IMR-90 (cell line): ENCODE measurements around the gene ARF1. TPM values are rescaled to one million over a fixed set of nuclear protein-coding genes. Genes with fewer than 3 reads are reported as not detected.

ENCODE experiments used
- ATAC-seq: fragments of 200-7000 bp; cut with Tn5 transposase; 2 replicates; pipeline ENCODE4 v1.9.1; 2020; ENCODE audit warnings: low read depth, mild to moderate bottlenecking, moderate library complexity
- BruUV-seq: library from RNA; stranded (reverse); fragments of 400-500 nt; replicated peaks from 2 replicates; lab custom pipeline; 2021; lab: Mats Ljungman, UMichigan
- CTCF ChIA-PET: fragments of 300-600 bp; formaldehyde crosslinking; extraction: SDS; loops from one replicate; lab custom pipeline; 2021; ENCODE audit warnings: antibody characterized with exemption; lab: Yijun Ruan, JAX
- POLR2A ChIA-PET: fragments of 300-600 bp; sonication (Branson Sonifier 250); formaldehyde crosslinking; loops from one replicate; lab custom pipeline; 2022; ENCODE audit warnings: antibody characterized with exemption; ENCODE audit not compliant: unreplicated experiment; lab: Charles Lee
- DNase-seq: peaks from one replicate; pipeline ENCODE4 v3.0.0; 2013
- H2AFZ ChIP-seq: replicated peaks from 2 replicates; pipeline ENCODE3; 2013; ENCODE audit warnings: low read length, mild to moderate bottlenecking; ENCODE audit not compliant: poor library complexity
- H2AK5ac ChIP-seq: 2 replicates; pipeline ENCODE4 v1.6.1; 2013; ENCODE audit warnings: low read depth, low read length, inconsistent platforms
- H2AK9ac ChIP-seq: replicated peaks from 2 replicates; pipeline ENCODE3; 2013; ENCODE audit warnings: mild to moderate bottlenecking, low read depth, low read length, moderate library complexity; ENCODE audit not compliant: poor library complexity
- H2BK120ac ChIP-seq: 2 replicates; pipeline ENCODE4 v1.6.1; 2013; ENCODE audit warnings: low read depth, low read length, inconsistent platforms
- H2BK15ac ChIP-seq: 3 replicates; pipeline ENCODE4 v1.6.1; 2013; ENCODE audit warnings: low read depth, low read length, inconsistent platforms
- H2BK20ac ChIP-seq: 2 replicates; pipeline ENCODE4 v1.6.1; 2013; ENCODE audit warnings: low read depth, mild to moderate bottlenecking, inconsistent platforms, low read length, moderate library complexity
- H2BK5ac ChIP-seq: 2 replicates; pipeline ENCODE4 v1.6.1; 2013; ENCODE audit warnings: mild to moderate bottlenecking, low read depth, low read length, inconsistent platforms; ENCODE audit not compliant: poor library complexity, severe bottlenecking
- H3K14ac ChIP-seq: replicated peaks from 2 replicates; pipeline ENCODE4 v1.6.1; 2013; ENCODE audit warnings: low read depth, low read length, inconsistent platforms
- H3K18ac ChIP-seq: 2 replicates; pipeline ENCODE4 v1.6.1; 2013; ENCODE audit warnings: low read depth, low read length, control low read depth
- H3K23ac ChIP-seq: 2 replicates; pipeline ENCODE4 v1.6.1; 2013; ENCODE audit warnings: low read depth, low read length, inconsistent platforms
- H3K27ac ChIP-seq: 2 replicates; pipeline ENCODE4 v1.5.1; 2013; ENCODE audit warnings: mild to moderate bottlenecking, control low read depth, low read length; ENCODE audit not compliant: insufficient read depth
- H3K27me3 ChIP-seq: 2 replicates; pipeline ENCODE4 v1.6.1; 2013; ENCODE audit warnings: low read length; ENCODE audit not compliant: control insufficient read depth, insufficient read depth
- H3K36me3 ChIP-seq: 2 replicates; pipeline ENCODE4 v1.6.1; 2013; ENCODE audit warnings: low read length, mixed read lengths; ENCODE audit not compliant: control insufficient read depth, insufficient read depth
- H3K4ac ChIP-seq: 2 replicates; pipeline ENCODE4 v1.6.1; 2013; ENCODE audit warnings: low read depth, low read length, inconsistent platforms
- H3K4me1 ChIP-seq: 2 replicates; pipeline ENCODE4 v1.6.1; 2013; ENCODE audit warnings: low read length, mixed read lengths; ENCODE audit not compliant: control insufficient read depth, insufficient read depth
- H3K4me2 ChIP-seq: 2 replicates; pipeline ENCODE4 v1.6.1; 2013; ENCODE audit warnings: low read depth, mild to moderate bottlenecking, control low read depth, low read length, moderate library complexity
- H3K4me3 ChIP-seq: 2 replicates; pipeline ENCODE4 v1.5.1; 2013; ENCODE audit warnings: low read depth, mild to moderate bottlenecking, control low read depth, low read length, moderate library complexity; ENCODE audit not compliant: insufficient read depth
- H3K56ac ChIP-seq: 2 replicates; pipeline ENCODE4 v1.6.1; 2013; ENCODE audit warnings: low read length, inconsistent platforms; ENCODE audit not compliant: insufficient read depth; ENCODE audit errors: extremely low read depth
- H3K79me1 ChIP-seq, 2 experiments: 2 replicates each; pipeline ENCODE4 v1.6.1; 2013; ENCODE audit warnings: low read length in 2 of 2, inconsistent platforms in 1 of 2, low read depth in 1 of 2
- H3K9ac ChIP-seq: 2 replicates; pipeline ENCODE4 v1.6.1; 2013; ENCODE audit warnings: low read depth, low read length, control low read depth
- H3K9me1 ChIP-seq: 2 replicates; pipeline ENCODE4 v1.6.1; 2013; ENCODE audit warnings: low read length, inconsistent platforms; ENCODE audit not compliant: insufficient read depth
- H3K9me3 ChIP-seq: 2 replicates; pipeline ENCODE4 v1.6.1; 2013; ENCODE audit warnings: low read length; ENCODE audit not compliant: control insufficient read depth, insufficient read depth
- H4K20me1 ChIP-seq: 2 replicates; pipeline ENCODE4 v1.6.1; 2013; ENCODE audit warnings: low read length, inconsistent platforms; ENCODE audit not compliant: insufficient read depth
- H4K5ac ChIP-seq: 2 replicates; pipeline ENCODE4 v1.6.1; 2013; ENCODE audit warnings: mild to moderate bottlenecking, low read depth, low read length, control low read depth
- H4K8ac ChIP-seq, 2 experiments: 2 replicates each; pipeline ENCODE4 v1.6.1; 2013; ENCODE audit warnings: low read depth in 2 of 2, low read length in 2 of 2, control low read depth in 1 of 2, inconsistent platforms in 1 of 2
- H4K91ac ChIP-seq: 2 replicates; pipeline ENCODE4 v1.6.1; 2013; ENCODE audit warnings: low read depth, low read length, inconsistent platforms; ENCODE audit not compliant: insufficient read depth
- CEBPB ChIP-seq: IDR thresholded peaks from 2 replicates; pipeline ENCODE4 v1.6.1; 2012; ENCODE audit warnings: low read depth, low read length, improper control_type of control experiment
- CHD1 ChIP-seq: IDR thresholded peaks from 2 replicates; pipeline ENCODE4 v1.6.1; 2012; ENCODE audit warnings: low read depth, low read length, improper control_type of control experiment
- ELK1 ChIP-seq: fragments of 150-350 bp; IDR thresholded peaks from 2 replicates; pipeline ENCODE4 v1.6.1; 2016; ENCODE audit warnings: low read depth, mild to moderate bottlenecking, low read length, moderate library complexity, borderline replicate concordance
- FOS ChIP-seq: fragments of 150-350 bp; IDR thresholded peaks from 2 replicates; pipeline ENCODE4 v1.6.1; 2016; ENCODE audit warnings: low read depth, low read length
- MAFK ChIP-seq: IDR thresholded peaks from 2 replicates; pipeline ENCODE4 v1.6.1; 2012; ENCODE audit warnings: low read depth, low read length, improper control_type of control experiment
- NFE2L2 ChIP-seq: fragments of 150-350 bp; IDR thresholded peaks from 2 replicates; pipeline ENCODE4 v1.6.1; 2016; ENCODE audit warnings: low read depth, mild to moderate bottlenecking, low read length
- POLR2A ChIP-seq: IDR thresholded peaks from 2 replicates; pipeline ENCODE4 v1.6.1; 2012; ENCODE audit warnings: mild to moderate bottlenecking, low read depth, low read length
- RAD21 ChIP-seq: IDR thresholded peaks from 2 replicates; pipeline ENCODE4 v1.6.1; 2012; ENCODE audit warnings: low read length, improper control_type of control experiment
- RFX5 ChIP-seq: IDR thresholded peaks from 2 replicates; pipeline ENCODE4 v1.8.0; 2012; ENCODE audit warnings: low read depth, mild to moderate bottlenecking, low read length, moderate library complexity
- SMC3 ChIP-seq: fragments of 150-350 bp; IDR thresholded peaks from 2 replicates; pipeline ENCODE4 v1.6.1; 2016; ENCODE audit warnings: low read depth, mild to moderate bottlenecking, antibody characterized with exemption, low read length, moderate library complexity
- USF2 ChIP-seq: fragments of 150-350 bp; IDR thresholded peaks from 2 replicates; pipeline ENCODE4 v1.6.1; 2017; ENCODE audit warnings: mild to moderate bottlenecking, antibody characterized with exemption, low read length, low read depth
- WGBS, 2 experiments: methylation state at CpG; one replicate each; pipeline versions ENCODE4 v1.1.5 to v1.1.7; 2013; ENCODE audit warnings: missing lambda C conversion rate in 2 of 2; ENCODE audit not compliant: insufficient read length in 1 of 2; ENCODE audit errors: extremely low coverage in 2 of 2; 5-methylcytosine and 5-hydroxymethylcytosine counted together
- dilution Hi-C: fragments of 300-500 bp; cut with HindIII; formaldehyde crosslinking; loops from one replicate; pipeline ENCODE4 v1.14.3; 2018; ENCODE audit warnings: low sequenced_read_pairs; ENCODE audit not compliant: unreplicated experiment
- in situ Hi-C: fragments of 300-500 bp; cut with MboI; formaldehyde crosslinking; loops from 3 replicates; pipeline ENCODE4 v1.14.3; 2019; ENCODE audit warnings: low sequenced_read_pairs, inconsistent platforms, mixed read lengths
- intact Hi-C: fragments of 100-400 bp; cut with micrococcal nuclease; formaldehyde crosslinking; loops from 2 replicates; pipeline ENCODE4 v1.10.0; 2022
- polyA plus RNA-seq, 3 experiments: library from polyadenylated mRNA; depleted of rRNA; stranded (reverse); fragments of >200 nt; gene quantifications; 2 replicates each; pipeline ENCODE4 v1.2.3, GENCODE V29; 2012; ENCODE audit warnings: low replicate concordance in 1 of 3
- total RNA-seq: library from RNA; depleted of rRNA; stranded (reverse); fragments of >200 nt; gene quantifications from 2 replicates; pipeline ENCODE4 v1.2.3, GENCODE V29; 2012

Gene ARF1
- total and polyA plus RNA-seq, 2 of the 4 experiments (the other 2 are of a cell fraction): 330 to 1,100 TPM

GRCh38 chr1:228073061-228073856, 9.2 kb upstream of the ARF1 start:
- dilution Hi-C loops: no loop called here
- H3K27me3 ChIP-seq: peaks cover 16% of the 10 kb centered on the region
- in situ Hi-C loops: no loop called here

More at GRCh38 chr1:228073061-228073856, 9.2 kb upstream of the ARF1 start:
- H3K14ac ChIP-seq: no peak overlapping the region
- ChIA-PET CTCF (no interaction called here), POLR2A (no interaction called here)
- no peak overlapping the region for H2BK15ac ChIP-seq
- H3K4me3 ChIP-seq: no peak overlapping the region
- H2AFZ ChIP-seq: no peak overlapping the region
- ATAC-seq (no peak), DNase-seq (no peak)
- no peak overlapping the region for H3K4me2 ChIP-seq
- H2BK5ac ChIP-seq: no peak overlapping the region
- H2BK120ac ChIP-seq: no peak overlapping the region
- no peak overlapping the region for H3K56ac ChIP-seq
- no peak overlapping the region for H2AK5ac ChIP-seq
- WGBS, 2 experiments: 66% methylated on average over 6 of the region's 23 CpGs; no CpG with 5 or more reads in 1 of the 2 experiments
- H3K36me3 ChIP-seq: no peaks in the 10 kb centered on the region
- 0 out of 4 replicates have a peak, but pooled peaks cover 0 to 3% of the 10 kb centered on the region in 2 experiments for H3K79me1 ChIP-seq
- H2BK20ac ChIP-seq: no peak overlapping the region
- intact Hi-C loops: no loop called here
- peaks cover 17% of the 10 kb centered on the region for H4K20me1 ChIP-seq
- no peaks in the 10 kb centered on the region for H3K4me1 ChIP-seq
- H3K9ac ChIP-seq: no peak overlapping the region
- no peaks in the 10 kb centered on the region for H3K9me1 ChIP-seq
- H3K4ac ChIP-seq: no peak overlapping the region
- no peak overlapping the region for H3K18ac ChIP-seq
- no peaks in the 10 kb centered on the region for H3K9me3 ChIP-seq
- no peak overlapping the region for H3K23ac ChIP-seq
- BruUV-seq: no TSS peak
- H2AK9ac ChIP-seq: peak overlapping the region; percentile 16
- no peak overlapping the region for H3K27ac ChIP-seq
- no peak overlapping the region for H4K5ac ChIP-seq
- TF ChIP-seq RAD21 (no peak), USF2 (no peak), ELK1 (no peak), FOS (no peak), CHD1 (no peak), RFX5 (no peak), MAFK (no peak), SMC3 (no peak), CEBPB (no peak), NFE2L2 (no peak), POLR2A (no peak)
- no peak overlapping the region for H4K8ac ChIP-seq
- no peak overlapping the region for H4K91ac ChIP-seq
